NCI-H2029 (cell line): ENCODE measurements around the gene BBS9.
"Not testable (repeated sequence)": the region's sequence is repeated elsewhere in the genome, so short reads cannot be mapped to it uniquely, and the experiment has no call there.

Experiments used
- DNase-seq: peaks from one replicate; lab custom pipeline; 2025; lab: John Stamatoyannopoulos, UW

The BBS9 gene

DNA sequence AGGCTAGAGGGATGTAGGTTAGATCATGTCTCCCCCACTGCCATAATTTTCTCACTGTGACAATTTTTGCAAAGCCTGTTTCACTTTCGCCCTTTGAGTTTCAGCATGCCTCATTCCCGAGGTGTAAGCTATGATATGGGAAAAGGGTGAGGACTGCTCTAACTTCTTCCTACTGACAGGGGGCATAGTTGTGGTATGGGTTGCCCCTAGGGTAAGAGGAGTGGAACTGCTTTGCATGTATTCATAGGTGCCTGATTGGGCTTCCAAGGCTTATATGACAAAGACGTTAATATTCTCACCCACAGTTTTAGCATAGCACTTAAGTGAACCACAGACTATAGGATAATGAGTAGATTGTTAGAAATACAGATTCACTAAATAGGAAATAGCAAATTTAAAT is 148.7 kb downstream of the BBS9 start:
- no peak for DNase-seq

DNA sequence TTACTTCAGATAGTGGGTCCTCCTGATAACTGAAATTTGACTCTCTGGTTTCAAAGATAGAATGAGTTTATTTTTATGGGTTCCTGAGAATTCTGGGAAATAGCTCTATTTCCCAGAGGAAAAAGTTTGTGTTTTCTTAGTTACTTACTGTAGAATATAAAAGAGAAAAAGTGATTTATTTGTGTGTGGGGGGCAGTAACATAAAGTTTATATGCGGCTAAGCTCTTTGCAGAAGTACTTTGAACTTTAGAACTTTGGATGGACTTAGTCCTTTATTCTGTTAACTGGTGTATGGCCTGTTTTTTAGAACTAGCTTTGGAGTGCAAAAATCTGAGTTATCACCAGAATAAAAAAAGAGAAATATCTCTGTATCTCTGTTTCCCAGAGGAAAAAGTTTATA is 157.1 kb downstream of the BBS9 start:
- no peak for DNase-seq

DNA sequence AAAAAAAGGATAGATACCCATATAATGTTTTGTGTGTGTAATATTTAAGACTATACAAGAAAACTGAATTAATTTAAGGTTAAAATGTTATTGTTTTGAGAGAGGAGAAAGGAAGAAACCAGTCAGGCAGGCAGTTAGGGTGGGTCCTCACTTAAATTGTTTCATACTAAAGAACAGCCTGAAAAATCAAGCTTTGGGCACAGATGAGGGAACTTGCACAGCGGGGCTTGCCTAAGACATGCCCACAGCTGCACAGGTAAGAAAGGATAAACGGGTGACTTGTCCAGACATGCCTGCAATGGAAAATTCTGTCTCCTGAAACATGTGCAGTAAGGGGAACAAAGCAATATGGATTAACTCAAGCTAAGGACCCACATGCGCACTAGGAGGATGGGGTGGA is 158.4 kb downstream of the BBS9 start:
- no peak for DNase-seq

DNA sequence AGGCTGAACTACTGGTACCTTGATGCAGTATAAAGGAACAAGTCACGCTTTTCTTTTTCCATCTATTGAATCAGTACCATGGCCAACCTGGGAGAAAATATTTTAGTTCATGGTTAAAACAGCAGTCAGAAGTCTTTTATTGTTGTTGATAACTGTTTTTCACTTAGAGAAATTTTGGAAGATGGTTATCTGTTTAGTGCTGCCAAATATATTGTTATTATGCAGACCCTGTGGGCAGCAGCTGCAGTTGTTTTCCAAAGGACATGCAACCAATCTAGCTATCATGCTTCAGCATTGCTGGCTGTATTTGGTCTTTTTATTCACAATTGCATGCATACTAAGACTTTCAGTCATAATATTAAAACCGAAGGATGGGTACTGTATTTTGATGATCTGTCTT is 169.5 kb downstream of the BBS9 start:
- no peak for DNase-seq

DNA sequence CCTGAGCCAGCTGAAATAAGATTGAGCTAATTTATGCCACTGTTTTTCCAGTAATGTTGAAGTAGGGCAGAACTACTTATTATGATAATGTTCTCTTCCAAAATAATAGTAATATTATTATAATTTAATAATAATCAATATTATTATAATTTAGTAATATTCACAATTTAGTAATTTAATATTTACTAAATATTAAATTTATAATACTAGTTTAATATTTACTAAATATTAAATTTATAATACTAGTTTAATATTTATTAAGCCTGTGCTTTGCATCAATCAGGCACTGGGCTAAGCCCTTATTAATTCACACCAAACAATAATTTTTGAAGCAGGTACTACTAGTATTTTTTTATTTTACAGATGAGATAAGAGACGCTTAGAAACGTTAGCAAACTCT is 170.1 kb downstream of the BBS9 start:
- no peak for DNase-seq

DNA sequence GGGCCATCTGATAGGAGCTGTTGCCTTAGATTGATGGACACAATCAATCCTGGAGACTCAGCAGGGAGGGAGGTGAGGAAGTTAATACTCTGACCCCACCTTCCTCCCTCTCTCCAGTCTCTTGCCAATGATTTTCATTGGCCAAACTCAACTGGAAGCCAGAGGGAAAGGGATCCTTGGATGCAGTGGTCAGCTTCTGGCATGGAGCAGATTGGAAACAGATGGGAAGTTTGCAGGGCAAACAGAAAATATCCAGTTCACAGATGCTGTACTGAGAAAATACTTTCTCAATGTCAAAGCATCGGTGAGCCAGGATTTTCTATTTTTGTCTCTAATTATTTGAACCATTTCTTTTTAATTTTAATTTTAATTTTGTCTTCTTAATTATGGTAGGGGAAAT is 170.8 kb downstream of the BBS9 start:
- DNase-seq = no peak

DNA sequence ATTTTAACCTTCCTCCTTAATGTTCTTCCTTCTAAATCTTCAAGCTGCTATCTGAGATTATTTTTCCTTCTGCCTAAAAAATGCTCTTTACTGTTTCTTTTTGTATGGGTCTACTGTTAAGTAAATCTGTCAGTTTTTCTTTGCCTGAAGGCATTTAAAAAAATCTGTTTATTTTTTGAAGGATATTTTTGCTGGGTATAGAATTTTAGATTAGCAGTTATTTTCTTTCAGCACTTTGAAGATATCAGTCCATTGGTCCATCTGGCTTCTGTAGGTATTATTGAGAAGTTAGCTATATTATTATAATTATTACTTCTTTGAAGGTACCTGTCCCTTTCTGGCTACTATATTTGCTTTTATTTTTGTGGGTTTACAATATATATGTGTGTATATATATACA is 171.4 kb downstream of the BBS9 start:
- DNase-seq = no peak

DNA sequence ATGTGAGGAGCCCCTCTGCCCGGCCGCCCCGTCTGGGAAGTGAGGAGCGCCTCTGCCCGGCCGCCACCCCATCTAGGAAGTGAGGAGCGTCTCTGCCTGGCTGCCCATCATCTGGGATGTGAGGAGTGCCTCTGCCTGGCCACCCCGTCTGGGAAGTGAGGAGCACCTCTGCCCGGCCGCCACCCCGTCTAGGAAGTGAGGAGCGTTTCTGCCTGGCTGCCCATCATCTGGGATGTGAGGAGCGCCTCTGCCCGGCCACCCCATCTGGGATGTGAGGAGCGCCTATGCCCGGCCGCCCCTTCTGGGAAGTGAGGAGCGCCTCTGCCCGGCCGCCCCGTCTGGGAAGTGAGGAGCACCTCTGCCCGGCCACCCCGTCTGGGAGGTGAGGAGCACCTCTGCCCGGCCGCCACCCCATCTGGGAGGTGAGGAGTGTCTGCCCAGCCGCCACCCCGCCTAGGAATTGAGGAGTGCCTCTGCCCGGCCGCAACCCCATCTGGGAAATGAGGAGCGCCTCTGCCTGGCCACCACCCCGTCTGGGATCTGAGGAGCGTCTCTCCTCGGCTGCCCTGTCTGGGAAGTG is 174.7 kb downstream of the BBS9 start:
- DNase-seq = not testable (repeated sequence)

DNA sequence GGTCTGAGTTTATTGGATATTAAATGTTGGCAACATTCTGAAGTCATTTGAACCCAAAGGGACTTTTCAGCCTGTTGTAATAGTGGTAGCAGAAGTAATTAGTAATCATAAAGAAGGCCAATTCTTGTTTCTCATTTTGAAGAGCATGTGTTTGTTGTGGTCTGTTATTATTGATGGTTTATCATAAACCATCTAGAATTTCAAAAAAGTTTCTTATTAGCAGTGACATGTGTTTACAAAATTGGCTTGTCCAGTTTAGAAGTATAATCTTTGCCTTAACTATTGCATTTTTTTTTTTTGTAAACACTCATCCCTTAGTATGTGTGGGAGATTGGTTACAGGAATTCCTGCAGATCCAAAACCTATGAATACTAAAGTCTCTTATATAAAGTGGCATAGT is 177.8 kb downstream of the BBS9 start:
- DNase-seq = no peak

DNA sequence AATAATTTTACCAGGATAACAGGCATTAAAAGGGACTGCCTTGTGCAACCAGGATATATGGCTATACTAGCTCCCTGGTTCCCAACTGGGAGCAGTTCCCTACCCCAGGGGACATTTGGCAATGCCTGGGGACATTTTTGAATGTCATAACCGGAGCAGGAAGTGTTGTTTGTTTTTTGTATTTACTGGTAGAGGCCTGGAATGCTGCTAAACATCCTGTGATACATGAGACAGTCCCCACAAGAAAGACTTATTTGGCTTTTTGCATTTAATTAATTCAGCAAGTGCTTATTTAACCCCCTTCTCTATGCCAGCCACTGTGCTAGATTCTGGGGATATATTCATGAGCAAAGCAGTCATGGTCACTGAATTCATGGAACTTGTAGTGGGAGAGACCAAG is 181.2 kb downstream of the BBS9 start:
- DNase-seq = no peak

DNA sequence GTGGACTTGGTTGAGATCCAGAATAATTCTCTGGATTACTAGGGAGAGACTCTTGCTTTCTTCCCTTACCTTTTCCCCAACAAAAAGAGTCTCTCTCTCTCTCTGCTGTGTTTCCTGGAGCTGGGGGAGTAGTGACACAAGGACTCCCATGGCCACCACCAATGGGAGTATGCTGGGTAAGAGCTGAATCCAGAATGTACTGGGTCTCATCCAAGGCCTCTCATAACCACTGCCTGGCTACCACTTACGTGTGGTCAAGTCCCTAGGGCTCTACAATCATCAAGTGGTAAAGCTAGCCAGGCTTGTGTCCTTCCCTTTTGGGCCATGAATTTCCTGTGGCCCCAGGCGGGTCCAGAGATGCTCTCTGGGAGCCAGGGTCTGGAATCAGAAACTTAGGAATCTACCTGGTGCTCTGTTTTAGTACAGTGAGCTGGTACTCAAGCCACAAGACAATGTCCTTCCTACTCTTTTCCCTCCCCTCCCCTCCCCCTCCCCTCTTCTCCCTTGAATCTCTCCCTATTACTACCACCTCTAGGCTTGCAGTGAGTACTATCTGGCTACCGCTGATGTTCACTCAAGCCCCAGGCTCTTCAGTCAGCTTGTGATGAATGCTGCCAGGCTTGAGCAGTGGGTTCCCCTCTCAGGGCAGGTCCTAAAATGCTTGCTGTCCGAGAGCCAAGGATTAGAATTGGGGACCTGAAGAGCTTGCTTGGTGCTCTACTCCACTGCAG is 196.6 kb downstream of the BBS9 start:
- DNase-seq = peak; percentile 5

DNA sequence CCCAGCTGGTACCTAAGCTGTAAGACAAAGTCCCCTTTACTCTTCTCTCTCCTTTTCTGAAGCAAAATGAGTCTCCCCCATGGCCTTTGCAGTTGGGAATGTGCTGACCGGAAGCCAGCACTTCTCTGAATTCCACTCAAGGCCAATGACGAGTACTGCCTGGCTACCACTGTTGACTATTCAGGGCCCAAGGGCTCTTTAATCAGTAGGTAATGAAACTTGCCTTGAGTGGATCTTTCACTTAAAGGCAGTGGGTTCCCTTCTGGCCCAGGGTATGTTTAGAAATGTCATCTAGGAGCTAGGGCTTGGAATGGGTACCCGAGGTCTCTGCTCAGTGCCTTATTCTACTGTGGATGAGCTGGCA is 197.1 kb downstream of the BBS9 start:
- DNase-seq = no peak

DNA sequence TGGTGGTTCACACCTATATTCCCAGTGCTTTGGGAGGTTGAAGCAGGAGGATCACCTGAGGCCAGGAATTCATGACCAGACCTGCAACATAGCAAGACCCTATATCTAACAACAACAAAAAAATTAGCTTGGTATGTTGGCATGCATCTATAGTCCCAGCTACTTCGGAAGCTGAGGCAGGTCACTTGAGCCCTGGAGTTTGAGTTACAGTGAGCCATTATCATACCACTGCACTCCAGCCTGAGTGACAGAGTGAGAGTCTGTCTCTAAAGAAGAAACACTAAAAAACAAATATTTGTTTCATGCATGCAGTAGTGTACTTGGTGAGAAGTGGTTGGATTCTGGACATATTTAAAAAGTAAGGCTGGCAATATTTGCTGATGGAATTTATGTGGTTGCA is 198.1 kb downstream of the BBS9 start:
- no peak for DNase-seq

DNA sequence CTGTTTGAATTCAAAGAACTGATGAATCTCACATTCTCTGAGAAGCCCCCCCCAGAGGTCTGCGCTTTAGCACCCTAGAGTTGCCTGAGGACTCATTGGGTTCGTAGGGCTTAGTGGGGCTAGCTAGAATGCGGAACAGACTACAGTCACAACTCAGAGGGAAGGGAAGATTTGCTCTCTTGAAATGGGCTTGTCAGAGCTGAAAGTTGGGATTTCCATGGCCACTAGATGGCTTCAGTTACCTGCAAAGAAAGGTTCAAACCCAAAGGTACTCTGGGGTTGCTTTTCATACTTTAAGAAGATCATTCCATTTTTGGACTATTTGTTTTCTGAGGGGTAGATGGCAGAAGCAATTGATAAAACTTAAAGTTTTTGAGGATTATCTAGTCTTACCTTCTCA is 205.0 kb downstream of the BBS9 start:
- DNase-seq = peak; percentile 3

DNA sequence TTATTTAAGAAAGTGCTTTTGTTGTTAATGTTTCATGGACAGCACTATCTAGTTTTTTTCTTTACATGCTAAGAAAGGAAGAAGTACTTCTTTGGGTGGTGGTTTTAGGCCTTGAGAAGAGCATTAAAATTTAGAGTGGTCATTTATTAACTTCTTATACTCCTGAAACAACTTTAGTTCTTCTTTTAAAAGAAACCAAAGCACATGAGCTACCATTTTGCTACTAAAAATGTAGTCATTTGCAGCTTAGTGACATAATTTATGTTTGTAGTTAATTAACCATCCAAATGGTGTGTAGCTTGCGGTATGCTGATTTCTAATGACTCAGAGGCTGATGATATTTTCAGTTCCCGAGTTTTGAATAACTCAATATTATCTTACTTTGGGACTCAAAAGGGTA is 207.5 kb downstream of the BBS9 start:
- DNase-seq = no peak

DNA sequence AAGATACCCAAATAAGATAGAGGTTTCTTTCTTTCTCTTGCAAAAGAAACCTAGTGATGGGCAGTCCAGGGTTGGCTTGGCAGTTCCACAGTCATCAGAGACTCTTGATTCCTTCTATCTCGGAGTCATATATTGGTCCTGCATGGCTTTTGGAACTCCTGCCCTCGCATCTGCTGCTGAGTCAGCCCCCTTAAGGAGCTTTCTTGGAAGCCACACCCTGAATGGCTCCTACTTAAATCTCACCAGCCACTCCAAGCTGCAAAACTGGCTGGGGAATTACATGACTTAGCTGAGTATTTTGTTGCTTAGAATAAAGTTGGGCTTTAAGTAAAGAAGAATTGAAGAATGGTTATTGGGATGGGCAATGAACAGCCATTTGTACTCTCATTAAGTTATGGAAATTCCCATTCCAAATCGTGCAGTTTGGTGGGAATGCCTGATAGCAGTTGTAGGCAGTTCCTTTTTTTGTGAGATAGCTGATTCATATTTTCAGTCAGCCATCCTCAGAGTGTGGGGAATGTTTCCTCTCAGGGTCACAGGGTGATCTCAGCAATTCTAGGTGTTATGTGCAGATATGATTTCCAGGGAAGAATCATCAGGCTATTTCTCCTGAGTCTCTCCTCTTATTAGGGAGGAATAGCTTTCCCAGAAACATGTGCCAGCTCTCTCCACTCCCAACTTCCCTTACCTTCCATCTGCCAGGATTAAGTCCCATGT is 209.9 kb downstream of the BBS9 start:
- DNase-seq = no peak

DNA sequence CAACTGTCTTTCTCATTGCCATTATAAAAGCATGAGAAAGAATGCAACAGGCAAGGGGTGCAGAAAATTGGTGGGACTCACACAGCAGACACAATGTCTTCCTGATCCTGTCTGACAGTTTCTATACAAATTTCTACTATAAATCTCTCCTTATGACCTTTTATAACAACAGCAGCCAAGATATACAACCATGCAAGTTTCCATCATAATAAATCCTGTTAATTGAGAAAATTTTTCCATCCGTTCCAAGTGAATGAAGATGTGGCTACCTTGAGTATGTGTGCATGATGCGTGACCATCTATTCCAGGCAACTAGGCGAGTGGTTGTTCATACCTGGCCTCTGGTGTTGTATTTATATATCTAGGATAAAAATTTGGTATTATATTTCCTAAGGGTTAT is 216.7 kb downstream of the BBS9 start:
- no peak for DNase-seq

DNA sequence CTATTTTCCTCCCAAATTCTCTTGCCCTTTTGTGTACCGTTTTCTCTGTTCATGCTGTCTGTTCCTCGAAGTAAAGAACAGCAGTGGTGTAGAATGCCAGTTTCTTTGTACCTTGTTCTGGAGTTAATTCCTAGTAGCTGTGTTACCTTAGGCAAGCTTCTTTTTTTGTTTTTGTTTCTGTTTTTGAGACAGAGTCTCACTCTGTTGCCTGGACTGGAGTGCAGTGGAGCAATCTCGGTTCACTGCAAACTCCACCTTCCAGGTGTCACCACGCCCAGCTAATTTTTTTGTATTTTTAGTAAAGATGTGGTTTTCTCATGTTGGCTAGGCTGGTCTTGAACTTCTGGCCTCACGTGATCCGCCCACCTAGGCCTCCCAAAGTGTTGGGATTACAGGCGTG is 221.2 kb downstream of the BBS9 start:
- no peak for DNase-seq

DNA sequence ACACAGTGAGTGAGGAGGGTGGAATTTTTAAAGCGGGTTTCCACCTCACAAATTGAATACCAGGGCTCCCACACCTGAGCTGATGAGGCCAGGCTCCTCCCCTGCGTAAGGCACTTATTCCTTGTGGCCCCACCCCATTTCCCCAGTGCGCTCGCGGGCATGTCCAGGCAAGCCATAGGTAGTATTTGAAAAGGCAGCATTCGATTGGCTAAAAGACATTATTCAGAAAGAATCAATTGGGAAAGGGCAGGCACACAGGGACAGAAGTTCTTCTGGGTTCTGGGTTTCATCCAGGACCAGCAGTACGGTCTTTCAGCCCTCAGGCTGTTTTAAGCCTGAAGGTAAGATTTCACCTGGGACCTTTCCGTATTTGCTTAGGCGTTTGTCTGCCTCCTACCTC is 222.3 kb downstream of the BBS9 start:
- no peak for DNase-seq

DNA sequence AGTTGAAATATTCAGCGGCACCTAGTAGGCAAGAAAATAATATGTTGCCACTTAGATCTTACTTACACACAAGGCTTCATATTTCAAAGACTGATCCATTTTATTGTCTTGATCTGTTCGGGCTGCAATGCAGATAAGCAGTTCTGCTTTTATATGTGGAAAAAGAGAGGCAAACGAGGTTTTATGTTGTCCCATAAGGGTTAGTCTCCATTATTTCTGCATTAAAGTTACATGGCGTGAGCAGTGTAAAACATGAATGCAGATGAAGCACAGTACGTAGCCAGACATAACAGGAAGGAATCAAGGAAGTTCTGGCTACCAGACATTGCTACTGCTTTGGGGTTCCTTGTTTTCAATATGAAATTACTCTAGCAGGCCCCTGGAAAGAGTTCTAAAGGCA is 224.8 kb downstream of the BBS9 start:
- no peak for DNase-seq

DNA sequence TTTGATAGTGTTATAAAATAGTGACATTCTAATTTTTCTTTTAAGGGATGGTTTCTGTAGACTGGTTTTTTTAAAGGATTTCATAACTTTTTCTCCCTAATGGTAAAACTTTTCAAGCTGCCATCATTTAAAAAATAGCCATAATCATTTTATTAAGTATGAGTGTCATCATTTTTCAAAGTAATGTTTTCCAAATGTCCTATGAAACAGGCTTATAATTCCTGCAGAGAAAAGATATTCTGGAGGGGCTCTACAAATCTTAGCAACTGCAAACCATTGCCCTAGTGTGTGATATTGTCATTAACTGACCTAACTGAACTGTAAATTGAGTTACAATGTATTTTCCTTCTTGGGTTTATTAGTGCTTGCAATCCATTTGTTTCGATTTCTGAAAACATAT is 226.0 kb downstream of the BBS9 start:
- no peak for DNase-seq

DNA sequence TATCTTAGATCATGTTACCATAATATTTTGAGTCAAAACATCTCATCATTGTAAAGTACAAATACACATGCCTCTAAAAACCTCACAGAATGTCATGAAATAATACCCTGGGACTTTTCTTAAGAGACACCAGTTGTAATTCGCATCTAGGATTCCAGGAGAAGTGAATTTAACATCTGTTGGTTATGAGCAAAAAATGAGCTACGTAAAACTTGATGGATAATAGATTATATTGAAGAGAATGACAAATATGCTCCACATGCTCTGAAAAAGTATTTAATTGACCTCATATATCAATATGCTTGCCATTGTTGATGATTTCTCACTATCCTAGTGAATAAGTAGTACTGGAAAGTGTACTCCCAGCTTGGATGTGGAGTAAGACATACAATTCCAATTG is 227.0 kb downstream of the BBS9 start:
- no peak for DNase-seq

DNA sequence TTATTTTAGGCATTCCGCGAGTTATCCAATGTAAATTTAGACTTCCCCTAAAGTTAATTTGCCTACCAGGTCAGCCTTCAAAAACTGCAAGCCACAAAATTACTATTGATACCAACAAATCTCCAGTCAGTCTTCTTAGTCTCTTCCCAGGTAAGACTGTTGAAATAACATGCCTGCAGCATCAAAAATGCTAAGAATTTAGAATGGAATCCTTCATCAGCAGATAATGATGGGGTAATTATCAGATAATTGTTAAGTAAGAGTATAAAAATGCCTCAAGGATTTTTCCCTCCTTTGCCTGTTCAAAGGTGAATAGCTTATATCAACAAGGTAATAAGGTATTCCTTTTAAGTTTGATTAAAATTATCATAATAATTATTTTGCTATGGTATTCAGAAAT is 228.5 kb downstream of the BBS9 start:
- DNase-seq = no peak

DNA sequence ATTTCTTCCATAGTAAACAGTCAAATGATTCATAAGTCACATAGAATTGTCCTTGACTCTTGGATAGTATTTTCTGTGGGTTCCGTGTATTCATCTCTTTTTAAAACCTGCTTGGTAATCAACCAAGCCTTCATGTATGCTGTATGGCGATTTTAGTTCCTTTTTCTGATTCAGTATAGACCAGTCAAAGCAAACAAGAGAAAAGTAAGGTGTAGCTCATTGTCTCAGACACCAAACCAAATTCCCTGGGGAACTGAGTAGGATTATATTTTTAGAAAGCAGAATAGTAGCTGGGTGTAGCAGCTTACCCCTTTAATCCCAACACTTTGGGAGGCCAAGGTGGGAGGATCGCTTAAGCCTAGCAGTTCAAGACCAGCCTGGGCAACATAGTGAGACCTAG is 240.5 kb downstream of the BBS9 start:
- no peak for DNase-seq
